CD4-positive, alpha-beta T cell treated with Interleukin-17A for 4 hours (primary cell): ENCODE results near the gene SLIT1.

Experiments
- DNase-seq: peaks from one replicate; pipeline ENCODE4 v3.0.0-alpha.2; 2020; ENCODE audit warnings: mixed read lengths

The SLIT1 gene

DNA sequence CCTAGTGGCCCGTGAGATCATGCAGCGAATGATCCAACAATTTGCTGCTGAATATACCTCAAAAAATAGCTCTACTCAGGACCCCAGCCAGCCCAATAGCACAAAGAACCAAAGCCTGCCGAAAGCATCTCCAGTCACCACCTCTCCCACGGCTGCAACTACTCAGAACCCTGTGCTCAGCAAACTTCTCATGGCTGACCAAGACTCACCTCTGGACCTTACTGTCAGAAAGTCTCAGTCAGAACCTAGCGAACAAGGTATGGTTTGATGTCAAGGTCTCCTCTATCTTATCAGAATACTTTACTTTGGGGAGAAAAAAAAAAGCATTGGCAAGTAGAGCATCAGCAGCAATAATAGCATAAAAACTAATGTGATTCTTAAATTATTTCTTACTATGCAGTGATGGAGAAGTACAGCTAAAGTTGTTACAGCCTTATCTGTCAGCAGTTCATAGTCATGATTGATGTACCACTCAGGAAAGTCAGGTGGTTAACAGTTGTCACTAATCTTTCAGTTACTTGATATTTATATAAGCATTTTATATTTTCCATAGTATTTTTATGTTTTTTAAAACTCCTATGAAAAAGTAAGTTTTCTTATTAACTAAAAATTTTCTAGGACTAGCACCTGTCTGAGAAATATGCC lies 236.6 kb downstream of the SLIT1 start:
- no peak for DNase-seq
